ENCODE data around the gene PTPRN2.

The PTPRN2 gene

GRCh38 chr7:158272509-158273137 lies 315.0 kb downstream of the PTPRN2 start:
- DNase-seq: no peak

- DNase-seq: no peak
These were observed 315.5 kb downstream of the PTPRN2 start for GRCh38 chr7:158272091-158272490.

- no peak for DNase-seq
These were observed 316.0 kb downstream of the PTPRN2 start for GRCh38 chr7:158271646-158272045.

GRCh38 chr7:158270856-158271413 lies 316.7 kb downstream of the PTPRN2 start:
- no peak for DNase-seq

GRCh38 chr7:158270106-158270775 lies 317.4 kb downstream of the PTPRN2 start:
- DNase-seq: no peak

- no peak for DNase-seq
These were observed 318.6 kb downstream of the PTPRN2 start for GRCh38 chr7:158268816-158269535.

- DNase-seq: no peak
These were observed 319.7 kb downstream of the PTPRN2 start for GRCh38 chr7:158267742-158268435.

GRCh38 chr7:158266817-158267741 lies 320.5 kb downstream of the PTPRN2 start:
- DNase-seq: no peak

- DNase-seq: no peak
These were observed 321.2 kb downstream of the PTPRN2 start for GRCh38 chr7:158266426-158266816.

- no peak for DNase-seq
These were observed 321.9 kb downstream of the PTPRN2 start for GRCh38 chr7:158265743-158266080.

- no peak for DNase-seq
These were observed 322.5 kb downstream of the PTPRN2 start for GRCh38 chr7:158264881-158265742.

- no peak for DNase-seq
These were observed 323.5 kb downstream of the PTPRN2 start for GRCh38 chr7:158263964-158264748.

- DNase-seq: no peak
These were observed 324.3 kb downstream of the PTPRN2 start for GRCh38 chr7:158263110-158263963.

- DNase-seq: no peak
These were observed 325.1 kb downstream of the PTPRN2 start for GRCh38 chr7:158262284-158263109.

- DNase-seq: no peak
These were observed 326.0 kb downstream of the PTPRN2 start for GRCh38 chr7:158261362-158262235.

GRCh38 chr7:158260567-158261361 lies 326.9 kb downstream of the PTPRN2 start:
- no peak for DNase-seq
